Natural killer cell (primary cell): Measurements from ENCODE around the gene CACNA1D. TPM values are rescaled to one million over a fixed set of nuclear protein-coding genes. Genes with fewer than 3 reads are reported as not detected.

Experiments
- ATAC-seq, 3 donors: fragments of 150-1000 bp in 2 of 3; fragments of 200-7000 bp in 1 of 3; cut with Tn5 transposase; 1 replicate in 1 of 3; 2 replicates in 2 of 3; pipeline ENCODE4 v1.10.0; 2021; ENCODE audit warnings: mild to moderate bottlenecking in 2 of 3, moderate library complexity in 2 of 3
- DNase-seq, 2 donors: peaks; one replicate each; pipeline versions ENCODE4 v3.0.0 to v3.0.0-alpha.2; 2013 to 2021; ENCODE audit warnings: mixed read lengths in 1 of 2
- H3K27ac ChIP-seq: one replicate; pipeline ENCODE4 v1.5.1; 2013; ENCODE audit warnings: mild to moderate bottlenecking, low read length
- H3K27me3 ChIP-seq: one replicate; pipeline ENCODE4 v1.6.1; 2013; ENCODE audit warnings: low read length; ENCODE audit not compliant: control insufficient read depth, insufficient read depth
- H3K36me3 ChIP-seq: one replicate; pipeline ENCODE4 v1.6.1; 2013; ENCODE audit warnings: low read length; ENCODE audit not compliant: control insufficient read depth, insufficient read depth
- H3K4me1 ChIP-seq: one replicate; pipeline ENCODE4 v1.6.1; 2013; ENCODE audit warnings: low read length; ENCODE audit not compliant: control insufficient read depth, insufficient read depth
- H3K4me3 ChIP-seq: one replicate; pipeline ENCODE4 v1.5.1; 2013; ENCODE audit warnings: low read length
- H3K9me3 ChIP-seq: one replicate; pipeline ENCODE4 v1.6.1; 2013; ENCODE audit warnings: low read length; ENCODE audit not compliant: control insufficient read depth, insufficient read depth
- H3K27ac Mint-ChIP-seq, 2 donors: one replicate each; pipeline ENCODE4 v1.8.0; 2022; ENCODE audit warnings: mild to moderate bottlenecking in 2 of 2, mixed read lengths in 2 of 2, moderate library complexity in 1 of 2
- H3K27me3 Mint-ChIP-seq, 2 donors: one replicate each; pipeline ENCODE4 v1.8.0; 2022; ENCODE audit warnings: low read depth in 2 of 2, mixed read lengths in 2 of 2
- H3K36me3 Mint-ChIP-seq: one replicate; pipeline ENCODE4 v1.8.0; 2022; ENCODE audit warnings: mixed read lengths
- H3K4me1 Mint-ChIP-seq, 2 donors: one replicate each; pipeline ENCODE4 v1.8.0; 2022; ENCODE audit warnings: mixed read lengths in 2 of 2
- H3K4me3 Mint-ChIP-seq: one replicate; pipeline ENCODE4 v1.8.0; 2022; ENCODE audit warnings: mild to moderate bottlenecking, moderate library complexity, mixed read lengths
- H3K9me3 Mint-ChIP-seq, 2 donors: one replicate each; pipeline ENCODE4 v1.8.0; 2022; ENCODE audit warnings: mixed read lengths in 2 of 2
- WGBS: methylation state at CpG from one replicate; pipeline ENCODE4 v1.1.7; 2013; ENCODE audit warnings: missing lambda C conversion rate; ENCODE audit not compliant: insufficient coverage; 5-methylcytosine and 5-hydroxymethylcytosine counted together
- intact Hi-C: fragments of 100-400 bp; cut with micrococcal nuclease; formaldehyde crosslinking; loops from one replicate; pipeline ENCODE4 v1.14.2; 2022
- total RNA-seq, 4 donors: library from RNA; stranded (reverse); fragments of 120-200 nt in 1 of 4; gene quantifications; one replicate each; pipeline versions ENCODE4 v1.2.3 to v1.2.4, GENCODE V29; 2013 to 2022
- TF ChIP-seq, protein P1 (sequence below): fragments of 200-600 bp; IDR thresholded peaks from one replicate; pipeline ENCODE4 v1.8.0; 2022; ENCODE audit warnings: antibody characterized with exemption

Gene CACNA1D
- total RNA-seq, 3 donors from 2014 or later (not counting 1 experiment from before 2014, with no cell fraction given) = 0.54 to 10.1 TPM; not detected in 1

- DNase-seq = no peak
- Histone ChIP-seq H3K27ac (no peak overlapping the region), H3K4me1 (no peaks in the 10 kb centered on the region), H3K4me3 (no peak overlapping the region), H3K36me3 (no peaks in the 10 kb centered on the region), H3K27me3 (no peaks in the 10 kb centered on the region), H3K9me3 (no peaks in the 10 kb centered on the region)
- Mint-ChIP-seq H3K4me3 (no peak overlapping the region), H3K27me3 (peaks cover 26 to 36% of the 10 kb centered on the region in 2 donors), H3K9me3 (no peaks in the 10 kb centered on the region), H3K4me1 (no peaks in the 10 kb centered on the region), H3K36me3 (no peaks in the 10 kb centered on the region), H3K27ac (no peak overlapping the region)
- no peak for ATAC-seq
- WGBS = 84% methylated on average over 5 of the region's 5 CpGs
- intact Hi-C loops = no loop called here
- TF ChIP-seq, protein P1, sequence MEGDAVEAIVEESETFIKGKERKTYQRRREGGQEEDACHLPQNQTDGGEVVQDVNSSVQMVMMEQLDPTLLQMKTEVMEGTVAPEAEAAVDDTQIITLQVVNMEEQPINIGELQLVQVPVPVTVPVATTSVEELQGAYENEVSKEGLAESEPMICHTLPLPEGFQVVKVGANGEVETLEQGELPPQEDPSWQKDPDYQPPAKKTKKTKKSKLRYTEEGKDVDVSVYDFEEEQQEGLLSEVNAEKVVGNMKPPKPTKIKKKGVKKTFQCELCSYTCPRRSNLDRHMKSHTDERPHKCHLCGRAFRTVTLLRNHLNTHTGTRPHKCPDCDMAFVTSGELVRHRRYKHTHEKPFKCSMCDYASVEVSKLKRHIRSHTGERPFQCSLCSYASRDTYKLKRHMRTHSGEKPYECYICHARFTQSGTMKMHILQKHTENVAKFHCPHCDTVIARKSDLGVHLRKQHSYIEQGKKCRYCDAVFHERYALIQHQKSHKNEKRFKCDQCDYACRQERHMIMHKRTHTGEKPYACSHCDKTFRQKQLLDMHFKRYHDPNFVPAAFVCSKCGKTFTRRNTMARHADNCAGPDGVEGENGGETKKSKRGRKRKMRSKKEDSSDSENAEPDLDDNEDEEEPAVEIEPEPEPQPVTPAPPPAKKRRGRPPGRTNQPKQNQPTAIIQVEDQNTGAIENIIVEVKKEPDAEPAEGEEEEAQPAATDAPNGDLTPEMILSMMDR = no peak
These were observed 124.5 kb downstream of the CACNA1D start for GRCh38 chr3:53618936-53619335.

DNA sequence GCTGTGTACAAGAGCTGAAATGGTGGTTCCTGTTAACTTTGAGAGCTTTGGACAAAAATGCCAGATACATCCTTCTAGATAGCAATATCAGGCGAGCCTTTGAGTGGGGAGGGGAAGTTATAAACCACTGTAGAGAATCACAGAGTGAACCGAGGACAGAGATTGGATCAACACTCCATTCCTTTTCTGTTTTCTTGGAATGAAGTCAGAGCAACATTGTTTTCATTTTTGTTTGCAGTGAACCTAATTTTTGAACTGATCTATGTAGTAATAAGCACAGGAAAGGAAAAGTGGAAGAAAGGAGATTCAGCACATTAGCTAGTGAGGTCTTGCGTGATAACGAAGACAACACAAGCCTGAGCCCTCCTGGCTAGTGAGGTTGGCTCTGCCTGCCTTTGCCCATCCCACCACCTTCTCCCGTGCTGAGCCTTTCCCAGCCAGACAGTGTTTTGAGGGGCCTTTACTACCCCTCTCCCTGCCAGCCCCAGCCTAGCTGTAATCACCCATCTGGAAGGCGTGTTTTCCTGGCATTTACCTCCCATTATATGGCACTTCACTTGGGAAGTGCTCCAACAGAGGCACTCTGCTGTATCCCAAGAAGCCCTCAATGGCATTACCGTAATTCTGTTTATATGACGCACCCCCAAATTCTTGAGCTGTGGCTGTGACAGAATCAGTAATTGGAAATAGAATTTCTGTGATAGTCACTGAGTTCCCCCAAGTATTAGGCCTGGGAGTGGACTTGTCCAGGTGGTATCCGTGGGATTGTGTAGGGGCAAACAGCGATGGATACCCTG is 129.8 kb downstream of the CACNA1D start:
- WGBS = 80% methylated on average over 10 of the region's 10 CpGs
- intact Hi-C loops = no loop called here
- peaks cover 5% of the 10 kb centered on the region for H3K4me1 ChIP-seq

GRCh38 chr3:53626876-53627275 is 132.5 kb downstream of the CACNA1D start:
- ATAC-seq (no peak), DNase-seq (no peak)
- no peaks in the 10 kb centered on the region for H3K36me3 ChIP-seq
- intact Hi-C loops = no loop called here
- H3K4me3 Mint-ChIP-seq = no peak overlapping the region
- H3K4me1 Mint-ChIP-seq = peaks cover 26 to 36% of the 10 kb centered on the region in 2 donors
- TF ChIP-seq, protein P1 = no peak
- no peak overlapping the region for H3K4me3 ChIP-seq
- no peak overlapping the region for H3K27ac ChIP-seq
- H3K27me3 ChIP-seq = no peaks in the 10 kb centered on the region
- H3K27me3 Mint-ChIP-seq = peaks cover 9 to 12% of the 10 kb centered on the region in 2 donors
- H3K9me3 Mint-ChIP-seq = no peaks in the 10 kb centered on the region
- H3K9me3 ChIP-seq = no peaks in the 10 kb centered on the region
- H3K27ac Mint-ChIP-seq = no peak overlapping the region
- 79% methylated on average over 2 of the region's 3 CpGs for WGBS
- H3K4me1 ChIP-seq = peaks cover 12% of the 10 kb centered on the region
- H3K36me3 Mint-ChIP-seq = no peaks in the 10 kb centered on the region

More for the DNA sequence above, 129.8 kb downstream of the CACNA1D start:
- ATAC-seq = no peak
- DNase-seq = no peak
- Histone ChIP-seq H3K27me3 (no peaks in the 10 kb centered on the region), H3K36me3 (no peaks in the 10 kb centered on the region), H3K27ac (no peak overlapping the region), H3K4me3 (no peak overlapping the region), H3K9me3 (no peaks in the 10 kb centered on the region)
- TF ChIP-seq, protein P1 = no peak
- peaks cover 20 to 29% of the 10 kb centered on the region in 2 donors for H3K27me3 Mint-ChIP-seq
- no peaks in the 10 kb centered on the region for H3K9me3 Mint-ChIP-seq
- no peak overlapping the region for H3K4me3 Mint-ChIP-seq
- H3K27ac Mint-ChIP-seq = no peak overlapping the region
- H3K36me3 Mint-ChIP-seq = no peaks in the 10 kb centered on the region
- H3K4me1 Mint-ChIP-seq = peaks cover 13 to 22% of the 10 kb centered on the region in 2 donors
